NOMO-1 treated with dmso at 0.1 percent for 144 hours (cell line): ENCODE data around the gene IGF2BP3.

Experiments used
- DNase-seq: peaks from one replicate; lab custom pipeline; 2025; ENCODE audit not compliant: unreplicated experiment; lab: John Stamatoyannopoulos, UW

Gene IGF2BP3

DNA sequence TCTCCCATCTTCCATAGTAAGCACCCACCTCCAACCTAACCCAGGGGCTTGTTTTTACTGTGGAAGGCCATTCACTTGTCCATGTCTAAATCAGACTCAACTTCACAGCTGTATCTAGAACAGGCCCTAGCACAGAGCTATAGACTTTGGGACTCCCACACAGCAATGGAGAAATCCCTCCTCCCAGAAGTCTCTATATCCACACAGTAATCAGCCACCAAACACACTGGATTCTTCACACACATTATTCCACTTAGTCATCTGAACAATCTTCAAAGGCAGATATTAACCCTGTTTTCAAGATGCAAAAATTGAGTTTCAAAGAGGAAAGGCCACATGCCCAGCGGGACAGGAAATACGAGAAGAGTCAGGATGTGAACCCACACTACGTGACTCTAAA lies 89.3 kb downstream of the IGF2BP3 start:
- no peak for DNase-seq

DNA sequence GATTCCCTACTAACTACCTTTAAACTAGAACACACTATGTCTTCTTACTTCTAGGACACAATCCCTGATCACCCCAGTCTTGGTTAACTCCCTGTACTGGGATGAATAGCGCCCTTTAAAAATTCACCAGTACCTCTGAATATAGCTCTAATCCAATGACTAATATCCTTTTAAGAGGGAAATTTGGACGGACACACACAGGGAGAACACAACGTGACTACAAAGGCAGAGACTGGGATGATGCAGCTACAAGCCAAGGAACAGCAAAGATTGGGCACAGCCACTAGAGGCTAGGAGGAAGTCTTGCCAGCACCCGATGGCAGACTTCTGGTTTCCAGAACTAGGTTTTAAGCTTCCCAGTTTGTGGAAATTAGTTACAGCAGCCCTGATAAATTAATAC lies 89.7 kb downstream of the IGF2BP3 start:
- DNase-seq, result no peak

DNA sequence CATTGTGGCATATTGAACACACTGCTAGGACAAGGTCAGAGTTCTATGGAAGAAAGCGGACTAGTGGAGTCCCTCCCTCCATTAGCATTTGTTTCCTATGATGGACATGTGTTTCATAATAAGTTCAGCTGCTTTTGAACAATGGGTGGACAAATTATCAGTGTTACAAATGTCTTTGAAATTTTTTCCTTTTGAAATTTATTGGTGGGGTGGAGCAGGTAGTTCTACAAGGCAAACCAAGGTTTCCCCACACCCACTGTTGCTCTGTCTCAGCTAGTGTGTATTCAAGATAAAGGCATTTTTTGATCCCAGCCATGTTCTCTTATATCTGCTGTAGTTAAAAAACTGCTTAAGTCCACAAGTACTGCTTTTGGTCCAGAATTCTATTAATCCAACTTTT lies 91.3 kb downstream of the IGF2BP3 start:
- no peak for DNase-seq

DNA sequence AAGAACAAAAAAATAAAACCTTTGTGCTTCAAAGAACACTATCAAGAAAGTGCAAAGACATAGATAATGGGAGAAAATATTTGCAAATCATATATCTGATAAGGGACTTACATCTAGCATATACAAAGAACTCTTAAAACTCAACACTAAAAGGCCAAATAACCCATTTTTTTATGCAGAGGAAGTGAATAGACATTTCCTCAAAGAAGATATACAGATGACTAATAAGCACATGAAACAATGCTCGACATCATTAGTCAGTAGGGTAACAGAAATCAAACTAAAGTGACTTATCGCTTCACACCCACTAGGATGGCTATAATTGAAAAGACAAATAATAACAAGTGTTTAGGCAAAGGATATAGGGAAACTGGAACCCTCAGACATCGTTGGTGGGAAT lies 93.2 kb downstream of the IGF2BP3 start:
- no peak for DNase-seq

GRCh38 chr7:23373151-23374004 lies 96.9 kb downstream of the IGF2BP3 start:
- DNase-seq, result peak; percentile 6

- no peak for DNase-seq
Measured at GRCh38 chr7:23372611-23373010, 97.7 kb downstream of the IGF2BP3 start.

GRCh38 chr7:23371654-23372053 lies 98.6 kb downstream of the IGF2BP3 start:
- DNase-seq, result no peak

- no peak for DNase-seq
Measured at GRCh38 chr7:23369695-23370404, 100.4 kb downstream of the IGF2BP3 start.

GRCh38 chr7:23369100-23369499 lies 101.2 kb downstream of the IGF2BP3 start:
- no peak for DNase-seq

GRCh38 chr7:23358152-23358674 lies 112.1 kb downstream of the IGF2BP3 start:
- DNase-seq, result no peak

DNA sequence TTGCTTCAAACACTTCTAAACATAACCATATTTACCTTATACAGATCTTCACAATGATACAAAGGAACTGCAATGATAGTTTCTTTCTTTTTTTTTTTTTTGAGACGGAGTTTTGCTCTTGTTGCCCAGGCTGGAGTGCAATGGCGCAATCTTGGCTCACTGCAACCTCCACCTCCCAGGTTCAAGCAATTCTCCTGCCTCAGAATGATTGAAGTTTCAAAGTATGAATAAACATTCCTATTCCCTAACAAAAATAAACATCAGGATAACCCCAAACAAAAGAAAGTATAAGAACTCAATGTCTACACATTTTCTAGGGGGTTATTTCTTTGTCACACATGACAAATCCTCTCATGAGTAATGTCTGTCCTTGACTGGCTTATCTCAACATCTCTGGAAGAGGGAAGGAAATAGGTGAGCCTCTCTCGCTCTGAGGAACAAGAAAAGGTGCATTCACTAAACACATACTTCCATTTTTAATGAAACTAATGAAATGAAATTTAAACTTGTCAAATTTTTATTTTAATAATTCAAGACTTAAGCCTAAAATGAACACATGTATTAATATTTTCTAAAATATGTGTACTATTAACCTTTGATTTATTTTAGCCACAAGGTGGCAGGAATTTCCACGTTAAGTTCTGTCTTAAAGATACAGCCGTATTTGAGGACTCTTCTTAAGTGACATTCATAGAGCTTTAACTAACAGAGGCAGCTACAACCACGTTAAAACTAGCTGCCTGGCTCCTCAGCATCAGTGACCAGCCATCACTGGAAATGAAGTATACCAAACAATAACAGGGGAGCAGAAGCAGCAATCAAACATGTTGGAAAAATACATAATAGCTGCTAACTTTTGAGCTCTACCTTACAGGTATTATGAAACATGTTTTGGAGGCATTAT lies 112.8 kb downstream of the IGF2BP3 start:
- no peak for DNase-seq

GRCh38 chr7:23356726-23357125 lies 113.6 kb downstream of the IGF2BP3 start:
- DNase-seq, result no peak

- DNase-seq, result no peak
Measured at GRCh38 chr7:23356168-23356567, 114.1 kb downstream of the IGF2BP3 start.

DNA sequence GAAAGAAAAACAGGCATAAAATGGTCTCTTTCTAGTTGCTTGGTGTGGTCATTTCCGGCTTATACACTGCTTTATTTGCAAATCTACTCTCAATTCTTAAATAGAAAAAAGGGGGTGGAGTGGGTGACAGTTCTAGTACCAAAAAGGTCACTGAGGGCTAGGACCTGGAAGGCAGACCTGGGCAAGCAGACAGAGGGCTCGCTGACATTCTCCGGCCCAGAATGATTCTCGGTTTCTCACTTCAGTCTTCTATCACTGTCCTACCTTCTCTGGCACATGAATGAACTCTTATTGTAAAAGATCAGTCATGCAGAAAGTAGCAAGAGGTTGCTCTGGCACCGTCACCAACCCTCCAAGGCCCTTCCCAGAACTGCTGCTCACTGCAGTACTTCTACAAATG lies 117.1 kb downstream of the IGF2BP3 start:
- DNase-seq, result no peak

GRCh38 chr7:23350466-23350865 lies 119.8 kb downstream of the IGF2BP3 start:
- no peak for DNase-seq

GRCh38 chr7:23349484-23350157 lies 120.7 kb downstream of the IGF2BP3 start:
- no peak for DNase-seq

- peak; percentile 30 for DNase-seq
Measured at GRCh38 chr7:23347682-23348180, 122.6 kb downstream of the IGF2BP3 start.

DNA sequence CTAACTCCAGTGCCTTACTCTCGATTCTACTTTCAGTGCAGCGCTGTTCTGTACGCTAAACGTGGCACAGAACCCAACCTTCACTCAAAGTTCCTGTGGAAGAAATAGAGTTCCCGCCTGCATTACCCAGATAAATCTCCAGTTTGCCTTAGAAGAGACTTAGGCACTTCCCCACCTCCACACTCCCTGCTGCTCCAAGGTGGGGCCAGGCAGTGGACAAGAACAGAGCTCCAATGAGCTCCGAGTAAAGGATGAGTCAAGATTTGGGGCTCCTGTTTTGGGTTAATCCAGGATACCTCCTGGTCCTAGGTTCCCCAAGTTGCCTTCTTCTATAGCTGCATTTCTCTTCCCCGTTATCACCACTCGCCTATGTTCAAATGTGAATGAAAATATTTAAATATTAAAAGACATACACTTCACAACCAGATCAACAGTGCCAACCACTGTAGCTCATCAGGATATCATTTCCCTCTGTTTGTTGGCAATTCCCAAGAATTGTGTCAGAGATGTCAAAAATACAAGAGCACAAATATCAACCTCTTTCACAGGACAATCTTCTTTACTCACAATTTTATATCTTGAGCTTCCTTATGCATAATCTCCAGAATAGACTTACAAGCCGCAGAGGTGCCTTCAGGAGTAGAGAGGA lies 123.1 kb downstream of the IGF2BP3 start:
- DNase-seq, result no peak

DNA sequence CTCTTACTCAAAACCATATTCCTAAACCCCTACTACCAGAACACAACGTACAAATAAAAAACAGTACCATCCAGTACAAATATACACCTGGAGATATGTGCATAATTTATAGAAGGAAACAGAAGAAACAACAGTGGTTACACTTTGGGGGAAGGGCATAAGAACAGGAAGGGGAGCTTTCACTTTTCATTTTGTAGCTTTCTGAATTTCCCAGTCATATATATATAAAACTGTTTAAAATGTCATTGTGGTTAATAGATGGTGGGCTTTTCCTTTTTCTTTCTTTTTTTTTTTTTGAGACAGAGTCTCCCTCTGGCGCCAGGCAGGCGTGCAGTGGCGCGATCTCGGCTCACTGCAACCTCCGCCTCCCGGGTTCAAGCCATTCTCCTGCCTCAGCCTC lies 124.0 kb downstream of the IGF2BP3 start:
- no peak for DNase-seq

GRCh38 chr7:23345601-23346000 lies 124.7 kb downstream of the IGF2BP3 start:
- no peak for DNase-seq
